A549 (cell line): Measurements from ENCODE around the gene SEMA4A. TPM values are rescaled to one million over a fixed set of nuclear protein-coding genes. Genes with fewer than 3 reads are reported as not detected.
"Not testable (repeated sequence)": the region's sequence is repeated elsewhere in the genome, so short reads cannot be mapped to it uniquely, and the experiment has no call there.

Source experiments
- ATAC-seq, 2 experiments: fragments of 200-7000 bp in 1 of 2; fragments of >200 bp in 1 of 2; cut with Nextera tagmentation in 1 of 2; cut with Tn5 transposase in 1 of 2; 3 replicates each; pipeline versions ENCODE4 v1.8.0 to v1.9.1; 2018 to 2020; ENCODE audit warnings: mild to moderate bottlenecking in 1 of 2, moderate library complexity in 1 of 2
- CTCF ChIA-PET: fragments of 300-600 bp; sonication (Branson Sonifier 250); formaldehyde crosslinking; extraction: SDS; loops from one replicate; lab custom pipeline; 2021; ENCODE audit warnings: antibody characterized with exemption, inconsistent platforms; lab: Yijun Ruan, JAX
- POLR2A ChIA-PET: fragments of 350-600 bp; formaldehyde crosslinking; extraction: SDS; loops from one replicate; lab custom pipeline; 2021; ENCODE audit warnings: antibody characterized with exemption, inconsistent platforms; lab: Yijun Ruan, JAX
- DNase-seq, 2 experiments: peaks; one replicate each; pipeline versions ENCODE4 v3.0.0 to v3.0.0-alpha.2; 2011 to 2016; ENCODE audit warnings: low read depth in 1 of 2, low spot score in 1 of 2
- FAIRE-seq: peaks from 2 replicates; lab custom pipeline; 2011; peaks lifted over from hg19 to GRCh38; lab: Jason Lieb, UNC
- H3K27ac ChIP-seq, 2 experiments: fragments of >200 bp; sonication (Bioruptor Twin); formaldehyde crosslinking; 3 replicates each; pipeline ENCODE4 v1.5.1; 2016 to 2017
- H3K4me1 ChIP-seq: fragments of >200 bp; sonication (Bioruptor Twin); formaldehyde crosslinking; 3 replicates; pipeline ENCODE4 v1.6.1; 2016
- H3K4me2 ChIP-seq: fragments of >200 bp; sonication (Bioruptor Twin); formaldehyde crosslinking; 3 replicates; pipeline ENCODE4 v1.6.1; 2016
- H3K4me3 ChIP-seq: fragments of >200 bp; sonication (Bioruptor Twin); formaldehyde crosslinking; 3 replicates; pipeline ENCODE4 v1.5.1; 2016
- H3K9me3 ChIP-seq: fragments of >200 bp; sonication (Bioruptor Twin); formaldehyde crosslinking; 3 replicates; pipeline ENCODE4 v1.6.1; 2016
- BCL3 ChIP-seq: fragments of >200 bp; sonication (Bioruptor Twin); formaldehyde crosslinking; IDR thresholded peaks from 3 replicates; pipeline ENCODE4 v1.6.1; 2016
- BHLHE40 ChIP-seq: IDR thresholded peaks from 2 replicates; pipeline ENCODE4 v1.6.1; 2012; ENCODE audit warnings: low read depth, low read length, inconsistent platforms
- CEBPB ChIP-seq, 2 experiments: fragments of >200 bp in 1 of 2; sonication (Bioruptor Twin) in 1 of 2; formaldehyde crosslinking in 1 of 2; IDR thresholded peaks; 2 replicates each; pipeline ENCODE4 v1.6.1; 2012 to 2016
- CHD4 ChIP-seq: fragments of 200-600 bp; sonication (generic); IDR thresholded peaks from 2 replicates; pipeline ENCODE4 v1.6.1; 2016; ENCODE audit warnings: antibody characterized with exemption, mild to moderate bottlenecking, borderline replicate concordance
- CTCF ChIP-seq: fragments of >200 bp; sonication (Bioruptor Twin); formaldehyde crosslinking; IDR thresholded peaks from 3 replicates; pipeline ENCODE4 v1.5.1; 2016
- EHF ChIP-seq: fragments of 250-450 bp; sonication (Bioruptor Pico); IDR thresholded peaks from 2 replicates; pipeline ENCODE4 v1.5.0; 2020; ENCODE audit warnings: mild to moderate bottlenecking
- EP300 ChIP-seq, 2 experiments: fragments of >200 bp; sonication (Bioruptor Twin); formaldehyde crosslinking; IDR thresholded peaks; 2 replicates in 1 of 2; 3 replicates in 1 of 2; pipeline ENCODE4 v1.6.1; 2016 to 2017
- FOSL2 ChIP-seq, 2 experiments: fragments of 450-650 bp in 1 of 2; fragments of >200 bp in 1 of 2; sonication (Bioruptor Twin) in 1 of 2; formaldehyde crosslinking; IDR thresholded peaks; 2 replicates each; pipeline versions ENCODE4 v1.5.0 to v1.6.1; 2016 to 2020; ENCODE audit warnings: mild to moderate bottlenecking in 1 of 2, moderate library complexity in 1 of 2
- HOXB13 ChIP-seq: fragments of 250-450 bp; sonication (Bioruptor Pico); IDR thresholded peaks from 2 replicates; pipeline ENCODE4 v1.5.0; 2020; ENCODE audit warnings: low read depth, mild to moderate bottlenecking, moderate library complexity
- HOXB5 ChIP-seq: fragments of 250-450 bp; sonication (Bioruptor Pico); IDR thresholded peaks from 2 replicates; pipeline ENCODE4 v1.5.0; 2020; ENCODE audit warnings: mild to moderate bottlenecking, moderate library complexity
- JUN ChIP-seq, 2 experiments: fragments of >200 bp; sonication (Bioruptor Twin); formaldehyde crosslinking; IDR thresholded peaks; 2 replicates in 1 of 2; 3 replicates in 1 of 2; pipeline ENCODE4 v1.6.1; 2016 to 2017
- JUNB ChIP-seq: fragments of >200 bp; sonication (Bioruptor Twin); formaldehyde crosslinking; IDR thresholded peaks from 2 replicates; pipeline ENCODE4 v1.6.1; 2016
- MAFK ChIP-seq: fragments of 450-650 bp; IDR thresholded peaks from 2 replicates; pipeline ENCODE4 v1.6.1; 2014; ENCODE audit not compliant: partially characterized antibody
- MYC ChIP-seq: IDR thresholded peaks from 2 replicates; pipeline ENCODE4 v1.6.1; 2012; ENCODE audit warnings: mild to moderate bottlenecking, inconsistent platforms, low read length, improper control_type of control experiment, borderline replicate concordance
- POLR2AphosphoS2 ChIP-seq: conservative IDR thresholded peaks from 2 replicates; pipeline ENCODE4 v1.6.1; 2012; ENCODE audit warnings: low read length, improper control_type of control experiment, inconsistent platforms
- RARB ChIP-seq: fragments of 250-450 bp; sonication (Bioruptor Pico); IDR thresholded peaks from 2 replicates; pipeline ENCODE4 v1.8.0; 2021; ENCODE audit warnings: mild to moderate bottlenecking, moderate library complexity
- RFX5 ChIP-seq: fragments of 450-650 bp; IDR thresholded peaks from 2 replicates; pipeline ENCODE4 v1.7.1; 2014; ENCODE audit warnings: antibody characterized with exemption, mild to moderate bottlenecking, moderate library complexity
- USF2 ChIP-seq: fragments of 450-650 bp; IDR thresholded peaks from 2 replicates; pipeline ENCODE4 v1.6.1; 2014; ENCODE audit warnings: antibody characterized with exemption
- WGBS: methylation state at CpG from one replicate; pipeline ENCODE4 v1.1.6; 2017; ENCODE audit errors: missing lambda C conversion rate; 5-methylcytosine and 5-hydroxymethylcytosine counted together
- polyA plus RNA-seq, 4 experiments: library from polyadenylated mRNA; depleted of rRNA in 3 of 4; stranded (reverse); fragments of >200 nt; fragmentation: RNase III in 1 of 4; extraction: RNeasy Plus Mini Kit Qiagen cat#74134 plus additional on column Dnase treatment in 1 of 4; gene quantifications; 2 replicates in 3 of 4; 3 replicates in 1 of 4; pipeline ENCODE4 v1.2.3, GENCODE V29; 2011 to 2017
- TF ChIP-seq, protein P1 (sequence below): IDR thresholded peaks from 2 replicates; pipeline ENCODE4 v1.6.1; 2012
- TF ChIP-seq, protein P2 (sequence below): fragments of 250-450 bp; sonication (Bioruptor Pico); IDR thresholded peaks from 2 replicates; pipeline ENCODE4 v1.5.0; 2020; ENCODE audit warnings: low read depth, mild to moderate bottlenecking, moderate library complexity

The SEMA4A gene
- polyA plus RNA-seq, 2 of the 4 experiments (the other 2 are of a cell fraction), result 0.04 to 0.27 TPM

GRCh38 chr1:156124557-156125483, 28.6 kb upstream of the SEMA4A start:
- CTCF ChIA-PET, result interaction anchor here (1.2 to 54.8 kb wide), 7 partner anchors 5 to 105 kb away, joined by 4 to 2239 read pairs (median 313); partner anchors contain the start of genes BGLAP, LMNA and MEX3A
- POLR2A ChIA-PET, result interaction anchor here (6.1 kb wide), 1 partner anchor 10 kb away, joined by 108 read pairs; the partner anchor contains the start of gene LMNA
- TF ChIP-seq USF2, result peak; percentile 81
- 0 out of 2 replicates have a peak, but pooled peaks have one; percentile 46 for TF ChIP-seq EHF (CRISPR knock-in tag)
- TF ChIP-seq, protein P1, sequence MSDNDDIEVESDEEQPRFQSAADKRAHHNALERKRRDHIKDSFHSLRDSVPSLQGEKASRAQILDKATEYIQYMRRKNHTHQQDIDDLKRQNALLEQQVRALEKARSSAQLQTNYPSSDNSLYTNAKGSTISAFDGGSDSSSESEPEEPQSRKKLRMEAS, result peak; percentile 65
- TF ChIP-seq FOSL2 (IDR thresholded peaks at IDR 0.05), result no peak
- peak; percentile 8; the same call in 1 of the 2 replicates for TF ChIP-seq FOSL2 (CRISPR knock-in tag; IDR thresholded peaks at IDR 0.05)
- TF ChIP-seq POLR2AphosphoS2, result 0 out of 2 replicates have a peak, but pooled peaks have one; percentile 74
- TF ChIP-seq MAFK, result no peak
- TF ChIP-seq RFX5, result no peak
- TF ChIP-seq JUN (IDR thresholded peaks at IDR 0.05), result peak in 1 of 2 experiments; percentile 21; a peak in 1 of 5 replicates
- no peak for TF ChIP-seq CTCF
- peak in 1 of 2 experiments; percentile 85 for DNase-seq
- Histone ChIP-seq H3K4me1 (peaks cover 96% of the 10 kb centered on the region), H3K9me3 (no peaks in the 10 kb centered on the region), H3K4me3 (no peak overlapping the region; the same call in 2 of the 3 replicates), H3K4me2 (peak overlapping the region; percentile 91), H3K27ac (peak overlapping the region; percentile 95 to 98)
- 47% methylated on average over 17 of the region's 17 CpGs for WGBS
- no peak for FAIRE-seq
- ATAC-seq, result peak in 1 of 2 experiments; percentile 0; a peak in 2 of 6 replicates

DNA sequence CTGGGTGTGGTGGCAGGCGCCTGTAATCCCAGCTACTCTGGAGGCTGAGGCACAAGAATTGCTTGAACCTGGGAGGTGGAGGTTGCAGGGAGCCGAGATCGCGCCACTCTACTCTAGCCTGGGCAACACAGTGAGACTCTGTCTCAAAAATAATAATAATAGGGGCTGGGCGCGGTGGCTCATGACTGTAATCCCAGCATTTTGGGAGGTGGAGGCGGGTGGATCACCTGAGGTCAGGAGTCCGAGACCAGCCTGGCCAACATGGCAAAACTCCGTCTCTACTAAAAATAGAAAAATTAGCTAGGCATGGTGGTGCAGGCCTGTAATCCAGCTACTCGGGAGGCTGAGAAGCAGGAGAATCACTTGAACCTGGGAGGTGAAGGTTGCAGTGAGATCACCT, 27.8 kb upstream of the SEMA4A start:
- POLR2A ChIA-PET, result interaction anchor here (1.3 to 6.1 kb wide), 3 partner anchors 11 to 43 kb away, joined by 3 to 108 read pairs (median 5); partner anchors contain the start of genes LMNA and MEX3A
- FAIRE-seq, DNase-seq, H3K9me3 ChIP-seq, ATAC-seq: not testable (repeated sequence)
- H3K4me1 ChIP-seq, result peaks cover 95% of the 10 kb centered on the region
- H3K4me3 ChIP-seq, result peak overlapping the region; percentile 22; the same call in 1 of the 3 replicates
- H3K27ac ChIP-seq, result peak overlapping the region; percentile 95 to 98
- TF ChIP-seq, protein P1, result 0 out of 2 replicates have a peak, but pooled peaks have one; percentile 1
- 0 out of 2 replicates have a peak, but pooled peaks have one; percentile 9 for TF ChIP-seq HOXB5
- peak overlapping the region; percentile 91 for H3K4me2 ChIP-seq
- CTCF ChIA-PET, result interaction anchor here (1.4 to 54.8 kb wide), 6 partner anchors 8 to 104 kb away, joined by 4 to 2239 read pairs (median 159); partner anchors contain the start of genes BGLAP, LMNA and MEX3A
- 57% methylated on average over 10 of the region's 10 CpGs for WGBS

- peak overlapping the region; percentile 91 for H3K4me2 ChIP-seq
- peaks cover 93% of the 10 kb centered on the region for H3K4me1 ChIP-seq
- peak overlapping the region; percentile 95 to 98 for H3K27ac ChIP-seq
- POLR2A ChIA-PET, result interaction anchor here (0.7 to 6.1 kb wide), 7 partner anchors 11 to 99 kb away, joined by 3 to 108 read pairs (median 8); partner anchors contain the start of genes LMNA and MEX3A
- WGBS, result 4% methylated on average over 11 of the region's 11 CpGs
- FAIRE-seq (no peak), DNase-seq (peak; percentile 72 to 96), ATAC-seq (peak; percentile 52 to 57)
- CTCF ChIA-PET, result interaction anchor here (1.3 to 54.8 kb wide), 9 partner anchors 8 to 104 kb away, joined by 3 to 2239 read pairs (median 5); partner anchors contain the start of genes BGLAP, LMNA and MEX3A
- H3K9me3 ChIP-seq, result no peaks in the 10 kb centered on the region
- H3K4me3 ChIP-seq, result peak overlapping the region; percentile 22
- TF ChIP-seq HOXB13 (CRISPR knock-in tag) (no peak), CEBPB (IDR thresholded peaks at IDR 0.05) (no peak), BCL3 (0 out of 3 replicates have a peak, but pooled peaks have one; percentile 30), MYC (no peak), CHD4 (no peak), EP300 (IDR thresholded peaks at IDR 0.05) (no peak), FOSL2 (IDR thresholded peaks at IDR 0.05) (0 out of 2 replicates have a peak, but pooled peaks have one; percentile 68), FOSL2 (CRISPR knock-in tag; IDR thresholded peaks at IDR 0.05) (peak; percentile 96), MAFK (peak; percentile 6), JUN (IDR thresholded peaks at IDR 0.05) (peak in 1 of 2 experiments; percentile 69; a peak in 4 of 5 replicates), RARB (peak; percentile 45; the same call in 1 of the 2 replicates), BHLHE40 (no peak), JUNB (peak; percentile 58; the same call in 1 of the 2 replicates)
- TF ChIP-seq, protein P2, sequence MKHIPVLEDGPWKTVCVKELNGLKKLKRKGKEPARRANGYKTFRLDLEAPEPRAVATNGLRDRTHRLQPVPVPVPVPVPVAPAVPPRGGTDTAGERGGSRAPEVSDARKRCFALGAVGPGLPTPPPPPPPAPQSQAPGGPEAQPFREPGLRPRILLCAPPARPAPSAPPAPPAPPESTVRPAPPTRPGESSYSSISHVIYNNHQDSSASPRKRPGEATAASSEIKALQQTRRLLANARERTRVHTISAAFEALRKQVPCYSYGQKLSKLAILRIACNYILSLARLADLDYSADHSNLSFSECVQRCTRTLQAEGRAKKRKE (CRISPR knock-in tag), result peak; percentile 63; the same call in 1 of the 2 replicates
- TF ChIP-seq, protein P1, result 0 out of 2 replicates have a peak, but pooled peaks have one; percentile 23
Measured at GRCh38 chr1:156126043-156126629, 27.2 kb upstream of the SEMA4A start.
